Muscle layer of duodenum (tissue), 2 donors: ENCODE measurements around the gene OLFML2B.

Experiments
- H3K27ac ChIP-seq: one replicate; pipeline ENCODE4 v1.7.0; 2013; ENCODE audit warnings: mild to moderate bottlenecking, low read length
- H3K27me3 ChIP-seq: one replicate; pipeline ENCODE4 v1.7.0; 2013; ENCODE audit warnings: low read depth, mild to moderate bottlenecking, control low read depth, low read length
- H3K36me3 ChIP-seq, 2 donors: one replicate each; pipeline ENCODE4 v1.7.0; 2013; ENCODE audit warnings: low read length in 2 of 2, control low read depth in 1 of 2, mild to moderate bottlenecking in 1 of 2; ENCODE audit not compliant: insufficient read depth in 2 of 2, control insufficient read depth in 1 of 2
- H3K4me1 ChIP-seq, 2 donors: one replicate each; pipeline ENCODE4 v1.7.0; 2013; ENCODE audit warnings: low read length in 2 of 2, mild to moderate bottlenecking in 2 of 2, control low read depth in 1 of 2, moderate library complexity in 1 of 2; ENCODE audit not compliant: insufficient read depth in 2 of 2, control insufficient read depth in 1 of 2
- H3K4me3 ChIP-seq, 2 donors: one replicate each; pipeline ENCODE4 v1.7.0; 2013; ENCODE audit warnings: low read length in 2 of 2, low read depth in 1 of 2, mild to moderate bottlenecking in 1 of 2
- H3K9me3 ChIP-seq, 2 donors: one replicate each; pipeline ENCODE4 v1.7.0; 2013; ENCODE audit warnings: low read length in 2 of 2, control low read depth in 1 of 2, mild to moderate bottlenecking in 1 of 2; ENCODE audit not compliant: control insufficient read depth in 1 of 2
- donor health status: healthy.

Gene OLFML2B

DNA sequence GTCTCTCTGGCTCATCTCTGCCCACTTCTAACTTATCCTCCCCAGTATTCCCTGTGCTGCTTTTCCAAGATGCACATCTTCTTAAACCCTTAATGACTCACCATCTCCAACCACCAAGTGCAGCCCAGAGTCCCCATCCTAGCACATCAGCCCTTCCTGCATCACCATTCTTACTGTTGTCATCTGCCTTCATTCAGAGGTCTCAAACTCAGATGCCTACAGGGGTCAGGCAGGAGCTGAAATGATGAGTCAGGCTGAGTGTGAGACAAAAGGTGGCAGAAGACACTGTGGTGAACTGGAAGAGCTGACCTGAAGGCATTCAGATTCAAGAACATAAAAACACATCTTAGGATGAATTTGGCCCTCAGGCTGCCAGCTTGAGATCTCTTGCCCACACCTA lies 34.6 kb downstream of the OLFML2B start:
- H3K27me3 ChIP-seq = no peaks in the 10 kb centered on the region
- no peak overlapping the region for H3K27ac ChIP-seq
- H3K4me3 ChIP-seq = no peak overlapping the region
- H3K9me3 ChIP-seq = peaks cover 0 to 9% of the 10 kb centered on the region in 2 donors
- H3K4me1 ChIP-seq = peaks cover 0 to 23% of the 10 kb centered on the region in 2 donors
- H3K36me3 ChIP-seq = peaks cover 3 to 17% of the 10 kb centered on the region in 2 donors

- Histone ChIP-seq H3K4me1 (peaks cover 0 to 16% of the 10 kb centered on the region in 2 donors), H3K9me3 (peaks cover 0 to 9% of the 10 kb centered on the region in 2 donors), H3K36me3 (peaks cover 3 to 20% of the 10 kb centered on the region in 2 donors), H3K4me3 (no peak overlapping the region), H3K27ac (no peak overlapping the region), H3K27me3 (no peaks in the 10 kb centered on the region)
Observed at GRCh38 chr1:161988413-161988812, 35.3 kb downstream of the OLFML2B start.

DNA sequence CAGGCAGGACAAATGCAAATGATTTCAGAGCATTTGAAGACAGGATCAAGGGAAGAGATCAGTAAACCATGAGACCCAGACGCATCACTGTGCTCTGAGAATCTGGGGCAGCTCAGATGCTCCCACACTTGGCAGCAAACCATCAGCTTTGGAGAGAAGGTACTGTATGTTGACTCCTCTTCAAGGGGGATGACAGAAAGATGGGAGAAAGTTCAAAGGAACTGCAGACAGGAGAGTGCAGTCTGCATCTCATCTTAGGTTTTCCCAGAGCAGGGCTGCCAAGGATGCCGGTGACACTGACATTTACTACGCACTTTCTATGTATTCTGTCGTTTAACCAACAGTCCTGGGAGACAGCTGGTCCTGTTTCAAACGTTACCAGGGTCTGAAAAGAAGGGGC lies 35.8 kb downstream of the OLFML2B start:
- H3K4me3 ChIP-seq = no peak overlapping the region
- peaks cover 0 to 9% of the 10 kb centered on the region in 2 donors for H3K9me3 ChIP-seq
- H3K4me1 ChIP-seq = peaks cover 0 to 14% of the 10 kb centered on the region in 2 donors
- peaks cover 3 to 15% of the 10 kb centered on the region in 2 donors for H3K36me3 ChIP-seq
- H3K27me3 ChIP-seq = no peaks in the 10 kb centered on the region
- H3K27ac ChIP-seq = no peak overlapping the region

GRCh38 chr1:161987303-161987702 lies 36.4 kb downstream of the OLFML2B start:
- Histone ChIP-seq H3K4me1 (peaks cover 0 to 14% of the 10 kb centered on the region in 2 donors), H3K36me3 (peaks cover 3 to 15% of the 10 kb centered on the region in 2 donors), H3K27ac (no peak overlapping the region), H3K4me3 (no peak overlapping the region), H3K27me3 (no peaks in the 10 kb centered on the region), H3K9me3 (peaks cover 0 to 9% of the 10 kb centered on the region in 2 donors)

DNA sequence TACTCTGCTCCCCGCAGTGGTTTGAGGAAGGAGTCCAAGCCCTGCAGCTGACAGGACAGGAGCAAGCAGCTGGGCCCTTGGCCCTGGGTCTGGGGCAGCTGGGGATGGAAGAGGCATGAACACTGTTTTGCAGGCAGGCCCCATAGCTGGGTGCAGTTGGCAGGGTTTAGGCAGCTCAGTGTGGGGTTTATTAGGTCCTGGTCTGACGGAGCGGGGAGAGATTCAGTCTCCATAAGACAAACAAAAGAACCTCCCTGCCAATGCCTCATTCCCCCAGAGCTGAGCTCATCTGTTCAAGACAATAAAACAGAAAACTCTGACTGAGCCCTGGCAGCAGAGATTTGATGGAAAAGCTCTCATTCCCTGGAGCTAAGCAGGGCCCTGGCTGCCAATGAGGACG lies 37.3 kb downstream of the OLFML2B start:
- H3K27me3 ChIP-seq = no peaks in the 10 kb centered on the region
- no peak overlapping the region for H3K27ac ChIP-seq
- no peak overlapping the region for H3K4me3 ChIP-seq
- H3K4me1 ChIP-seq = peaks cover 0 to 14% of the 10 kb centered on the region in 2 donors
- H3K9me3 ChIP-seq = peaks cover 0 to 9% of the 10 kb centered on the region in 2 donors
- peaks cover 3 to 10% of the 10 kb centered on the region in 2 donors for H3K36me3 ChIP-seq

DNA sequence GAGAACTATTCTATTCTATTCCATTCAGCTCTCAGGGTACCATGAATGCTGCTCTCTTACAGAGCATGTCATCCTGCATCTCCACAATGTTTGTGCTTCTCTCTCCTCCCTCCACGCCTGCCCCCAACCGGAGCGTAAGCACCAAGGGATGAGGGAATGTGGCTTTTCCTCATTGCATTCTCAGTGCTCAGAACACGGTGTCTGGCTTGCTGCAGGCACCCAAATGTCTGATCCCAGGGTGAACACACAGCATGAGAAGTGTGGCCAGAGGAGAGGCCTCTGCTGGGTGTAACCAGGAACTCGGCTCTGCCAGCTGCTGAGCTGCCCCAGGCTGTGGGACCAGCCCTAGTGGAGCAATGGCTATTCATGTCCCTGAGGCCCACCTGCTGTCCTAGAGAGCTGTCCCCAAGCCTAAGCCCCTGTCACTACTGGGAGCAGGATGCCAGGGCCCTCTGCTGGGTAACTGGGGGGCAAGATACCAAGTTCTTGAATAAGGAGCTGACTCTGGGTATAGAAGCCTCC lies 38.3 kb downstream of the OLFML2B start:
- Histone ChIP-seq H3K4me1 (peaks cover 0 to 14% of the 10 kb centered on the region in 2 donors), H3K36me3 (peaks cover 3 to 10% of the 10 kb centered on the region in 2 donors), H3K27ac (no peak overlapping the region), H3K27me3 (no peaks in the 10 kb centered on the region), H3K4me3 (no peak overlapping the region), H3K9me3 (peaks cover 0 to 9% of the 10 kb centered on the region in 2 donors)

DNA sequence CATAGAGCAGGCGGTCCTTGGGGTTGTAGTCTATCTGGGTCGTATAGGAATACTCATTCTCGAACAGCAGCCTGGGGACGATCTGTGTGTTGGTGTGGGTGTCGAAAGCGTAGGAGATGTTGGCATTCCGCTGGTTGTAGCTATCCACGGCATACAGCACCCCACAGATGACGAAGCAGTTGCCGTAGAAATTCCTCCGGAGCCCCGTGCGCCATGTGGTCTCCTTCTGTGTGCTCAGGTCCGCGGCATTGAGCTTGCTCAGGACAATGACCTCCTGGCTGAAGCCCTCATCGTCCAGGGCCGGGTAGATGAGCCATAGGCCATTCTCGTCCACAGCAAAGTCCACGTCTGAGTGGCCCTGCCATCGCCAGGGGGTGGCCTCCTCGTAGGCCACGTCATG lies 39.9 kb downstream of the OLFML2B start:
- Histone ChIP-seq H3K27ac (no peak overlapping the region), H3K36me3 (peaks cover 3 to 10% of the 10 kb centered on the region in 2 donors), H3K4me3 (no peak overlapping the region), H3K9me3 (peaks cover 0 to 9% of the 10 kb centered on the region in 2 donors), H3K27me3 (no peaks in the 10 kb centered on the region), H3K4me1 (peaks cover 0 to 14% of the 10 kb centered on the region in 2 donors)

DNA sequence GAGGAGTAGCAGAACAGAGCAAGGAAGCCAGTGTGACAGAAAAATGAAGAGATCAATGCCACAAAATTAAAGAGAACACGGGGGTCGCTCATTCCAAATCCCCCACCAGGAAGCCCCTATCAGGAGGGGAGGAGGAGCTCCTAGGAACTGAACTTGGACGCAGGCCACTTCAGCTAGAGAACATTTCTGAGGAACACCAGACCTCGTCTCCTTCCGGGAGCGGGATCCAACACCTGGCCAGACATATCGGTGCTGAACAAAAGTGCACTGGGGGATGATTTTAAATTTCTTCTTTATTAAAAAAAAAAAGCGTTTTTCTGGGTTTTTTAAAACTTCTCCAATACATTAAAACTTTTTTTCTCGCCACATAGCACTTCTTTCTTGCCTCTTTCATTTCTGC lies 40.8 kb downstream of the OLFML2B start:
- Histone ChIP-seq H3K9me3 (peaks cover 0 to 8% of the 10 kb centered on the region in 2 donors), H3K27me3 (no peaks in the 10 kb centered on the region), H3K4me3 (no peak overlapping the region), H3K4me1 (peaks cover 0 to 14% of the 10 kb centered on the region in 2 donors), H3K27ac (no peak overlapping the region), H3K36me3 (peaks cover 3 to 10% of the 10 kb centered on the region in 2 donors)

DNA sequence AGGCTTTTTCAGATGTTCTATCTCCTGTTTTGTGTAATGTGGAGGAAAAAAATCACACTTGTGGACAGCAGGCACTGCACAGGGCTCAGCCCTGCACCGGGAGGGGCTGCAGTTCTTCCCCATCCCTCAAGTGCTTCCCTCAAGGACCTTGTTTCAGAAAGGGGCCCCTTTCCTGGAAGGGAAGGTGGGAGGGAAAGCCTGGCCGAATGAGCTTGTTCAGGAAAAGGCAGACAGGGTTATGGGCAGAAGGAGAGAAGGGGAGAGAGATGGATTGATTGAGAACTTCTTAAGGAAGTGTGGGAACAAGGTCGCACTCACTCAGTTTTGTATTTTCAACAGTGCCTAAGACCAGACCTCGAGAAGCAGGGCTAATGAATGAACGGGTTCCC lies 41.2 kb downstream of the OLFML2B start:
- peaks cover 0 to 4% of the 10 kb centered on the region in 2 donors for H3K9me3 ChIP-seq
- H3K27me3 ChIP-seq = no peaks in the 10 kb centered on the region
- peaks cover 3 to 10% of the 10 kb centered on the region in 2 donors for H3K36me3 ChIP-seq
- peaks cover 0 to 14% of the 10 kb centered on the region in 2 donors for H3K4me1 ChIP-seq
- no peak overlapping the region for H3K4me3 ChIP-seq
- no peak overlapping the region for H3K27ac ChIP-seq

DNA sequence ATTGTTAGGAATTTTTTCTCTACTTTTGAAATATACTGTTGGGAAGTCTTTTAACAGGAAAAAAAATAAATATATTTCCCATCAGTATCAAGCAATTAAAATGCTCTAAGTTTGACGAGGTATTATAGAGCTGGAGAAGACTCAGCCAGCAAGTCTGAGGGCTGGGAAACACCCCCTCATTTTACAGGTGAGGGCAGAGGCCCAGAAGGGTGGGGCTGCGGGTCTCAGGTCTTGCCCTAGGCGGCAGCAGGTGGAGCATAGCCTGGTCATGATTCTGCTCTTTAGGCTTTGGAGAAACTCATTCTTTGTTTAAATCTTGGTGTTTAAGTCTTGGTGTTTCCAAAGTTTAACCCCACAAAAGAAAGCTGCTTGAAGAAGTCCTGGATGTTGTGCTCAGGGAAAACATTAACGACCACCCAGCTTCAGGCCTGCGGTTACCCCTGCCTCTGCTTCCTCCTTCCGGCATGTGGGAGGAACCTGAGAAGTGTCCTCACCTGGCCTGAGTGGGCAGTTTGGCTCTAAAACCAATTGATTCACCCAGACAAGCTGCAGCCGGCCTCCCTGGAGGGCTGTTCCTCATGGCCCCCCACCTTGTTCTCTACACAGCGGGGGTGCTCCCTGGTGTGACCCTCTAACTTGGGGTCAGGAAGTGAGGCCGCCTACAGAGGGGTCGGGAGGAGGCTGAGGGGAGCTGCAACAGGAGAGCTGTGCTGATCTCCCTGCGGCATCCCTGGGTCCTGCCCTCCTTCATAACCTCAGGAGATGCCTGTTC lies 41.7 kb downstream of the OLFML2B start:
- Histone ChIP-seq H3K4me1 (peaks cover 0 to 14% of the 10 kb centered on the region in 2 donors), H3K36me3 (peaks cover 3 to 10% of the 10 kb centered on the region in 2 donors), H3K9me3 (no peaks in the 10 kb centered on the region), H3K4me3 (no peak overlapping the region), H3K27ac (no peak overlapping the region), H3K27me3 (no peaks in the 10 kb centered on the region)

DNA sequence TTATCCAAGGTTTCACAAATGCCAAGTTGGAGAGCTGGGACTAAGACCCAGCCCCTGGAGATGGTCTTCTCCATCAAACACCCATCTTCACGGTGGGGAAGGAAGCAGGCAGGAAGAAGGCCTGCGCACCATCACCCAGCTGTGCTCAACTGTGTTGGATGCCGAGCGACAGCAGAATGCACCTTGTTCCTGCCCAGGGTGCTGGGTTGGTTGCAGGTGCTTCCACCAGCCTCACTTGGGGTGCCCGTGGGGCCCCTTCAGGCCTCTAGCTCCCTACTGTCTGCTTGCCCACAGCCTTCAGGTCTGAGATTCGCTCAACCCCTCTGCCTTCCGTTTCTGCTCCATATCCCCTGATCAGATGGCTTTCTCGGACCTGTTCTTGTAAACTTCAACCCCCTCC lies 42.5 kb downstream of the OLFML2B start:
- Histone ChIP-seq H3K9me3 (no peaks in the 10 kb centered on the region), H3K27me3 (no peaks in the 10 kb centered on the region), H3K36me3 (peaks cover 3 to 10% of the 10 kb centered on the region in 2 donors), H3K4me3 (no peak overlapping the region), H3K4me1 (peaks cover 0 to 6% of the 10 kb centered on the region in 2 donors), H3K27ac (no peak overlapping the region)
